Fibroblast of the aortic adventitia (primary cell): ENCODE results near the gene HBG1. TPM values are rescaled to one million over a fixed set of nuclear protein-coding genes. Genes with fewer than 3 reads are reported as not detected.
A peak's percentile ranks its signal among the peaks of the same experiment; 100 is the strongest.

Source experiments
- DNase-seq: peaks from one replicate; pipeline ENCODE4 v3.0.0-alpha.2; 2010; ENCODE audit warnings: low read depth
- H3K4me3 ChIP-seq: 2 replicates; pipeline ENCODE4 v1.5.1; 2011; ENCODE audit warnings: low read depth, mild to moderate bottlenecking, control low read depth, low read length, moderate library complexity
- CTCF ChIP-seq: IDR thresholded peaks from 2 replicates; pipeline ENCODE4 v1.5.1; 2011; ENCODE audit warnings: mild to moderate bottlenecking, low read length, control low read depth, inconsistent platforms; ENCODE audit not compliant: insufficient read depth
- total RNA-seq: library from RNA; depleted of rRNA; stranded (reverse); fragments of >200 nt; gene quantifications from 2 replicates; pipeline ENCODE4 v1.2.3, GENCODE V29; 2012; ENCODE audit warnings: low replicate concordance

The HBG1 gene
- total RNA-seq, 1 donor, result not detected

- no peak overlapping the region for H3K4me3 ChIP-seq
- TF ChIP-seq CTCF, result no peak
- DNase-seq, result no peak
Measured at GRCh38 chr11:5277807-5278382, 28.2 kb upstream of the HBG1 start.

GRCh38 chr11:5276697-5277096 is 27.0 kb upstream of the HBG1 start:
- no peak for TF ChIP-seq CTCF
- H3K4me3 ChIP-seq, result no peak overlapping the region
- no peak for DNase-seq

- no peak for TF ChIP-seq CTCF
- H3K4me3 ChIP-seq, result no peak overlapping the region
- DNase-seq, result peak; percentile 14
Measured at GRCh38 chr11:5275369-5276110, 25.9 kb upstream of the HBG1 start.

- no peak for DNase-seq
- TF ChIP-seq CTCF, result no peak
- no peak overlapping the region for H3K4me3 ChIP-seq
Measured at GRCh38 chr11:5274395-5274794, 24.7 kb upstream of the HBG1 start.

- no peak for TF ChIP-seq CTCF
- DNase-seq, result no peak
- no peak overlapping the region for H3K4me3 ChIP-seq
Measured at GRCh38 chr11:5272395-5273017, 22.8 kb upstream of the HBG1 start.

- no peak within 1 kb of the TSS for H3K4me3 ChIP-seq
- DNase-seq, result no peak
- TF ChIP-seq CTCF, result no peak
Measured at GRCh38 chr11:5269715-5270147, 20.1 kb upstream of the HBG1 start, which contains the start of gene HBE1. Gene HBE1, minus strand, starts transcription at chr11:5269945. Its CDS starts 55 bp downstream, at chr11:5269890.
